Right kidney (tissue), 1 donor: ENCODE measurements around the gene NEU2.
"Not testable (repeated sequence)": the region's sequence is repeated elsewhere in the genome, so short reads cannot be mapped to it uniquely, and the experiment has no call there.

Source experiments
- DNase-seq: peaks from one replicate; pipeline ENCODE4 v3.0.0-alpha.2; 2016

The NEU2 gene

GRCh38 chr2:233058717-233059546, 26.5 kb downstream of the NEU2 start:
- no peak for DNase-seq

- no peak for DNase-seq
These were observed 27.0 kb downstream of the NEU2 start for GRCh38 chr2:233059547-233059796.

- no peak for DNase-seq
These were observed 27.5 kb downstream of the NEU2 start, which contains the start of gene INPP5D for GRCh38 chr2:233059797-233060500. TSS of gene INPP5D (plus strand) at chr2:233060342. CDS start at chr2:233060479, 137 bp downstream.

GRCh38 chr2:233060501-233060979, 28.1 kb downstream of the NEU2 start:
- DNase-seq: no peak

- DNase-seq: no peak
These were observed 28.6 kb downstream of the NEU2 start for GRCh38 chr2:233060980-233061590.

- no peak for DNase-seq
These were observed 29.3 kb downstream of the NEU2 start for GRCh38 chr2:233061591-233062450.

GRCh38 chr2:233062451-233062850, 30.0 kb downstream of the NEU2 start:
- DNase-seq: no peak

GRCh38 chr2:233062946-233063268, 30.4 kb downstream of the NEU2 start:
- DNase-seq: no peak

- no peak for DNase-seq
These were observed 30.9 kb downstream of the NEU2 start for GRCh38 chr2:233063269-233063975.

GRCh38 chr2:233063976-233064411, 31.5 kb downstream of the NEU2 start:
- DNase-seq: no peak

- no peak for DNase-seq
These were observed 32.2 kb downstream of the NEU2 start for GRCh38 chr2:233064530-233065199.

- DNase-seq: not testable (repeated sequence)
These were observed 32.7 kb downstream of the NEU2 start for GRCh38 chr2:233065200-233065589.

- no peak for DNase-seq
These were observed 33.5 kb downstream of the NEU2 start for GRCh38 chr2:233065954-233066470.

- no peak for DNase-seq
These were observed 36.4 kb downstream of the NEU2 start for GRCh38 chr2:233068762-233069418.

- no peak for DNase-seq
These were observed 40.4 kb downstream of the NEU2 start for GRCh38 chr2:233072838-233073237.

GRCh38 chr2:233074106-233074505, 41.6 kb downstream of the NEU2 start:
- DNase-seq: no peak

- no peak for DNase-seq
These were observed 42.9 kb downstream of the NEU2 start for GRCh38 chr2:233075141-233075965.

- DNase-seq: no peak
These were observed 43.5 kb downstream of the NEU2 start for GRCh38 chr2:233075966-233076339.

GRCh38 chr2:233076749-233077148, 44.3 kb downstream of the NEU2 start:
- no peak for DNase-seq

- DNase-seq: no peak
These were observed 47.0 kb downstream of the NEU2 start for GRCh38 chr2:233079473-233079877.
